T-helper 22 cell (primary cell): ENCODE results near the gene REEP3.
"Not testable (repeated sequence)": the region's sequence is repeated elsewhere in the genome, so short reads cannot be mapped to it uniquely, and the experiment has no call there.

Source experiments
- DNase-seq: peaks from one replicate; pipeline ENCODE4 v3.0.0-alpha.2; 2020; ENCODE audit warnings: low read depth

REEP3 gene

DNA sequence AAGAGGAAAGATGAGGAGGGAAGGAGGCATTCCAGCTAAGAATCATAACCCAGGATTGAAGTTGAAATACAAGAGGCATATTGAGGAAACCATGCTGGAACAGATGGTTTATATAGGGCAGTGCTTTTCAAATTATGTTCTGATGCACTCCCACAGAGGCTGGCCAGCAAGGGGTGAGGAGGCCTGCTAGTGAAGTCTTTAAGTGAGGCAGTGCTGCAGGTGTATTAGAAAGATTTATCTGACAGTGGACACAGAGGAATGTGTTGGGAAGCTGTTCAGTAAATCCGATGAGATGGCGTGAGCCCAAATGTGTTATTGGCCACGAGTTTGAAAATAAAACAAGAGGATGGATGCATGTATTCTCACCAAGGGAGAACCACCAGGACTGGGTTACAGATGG, 28.6 kb downstream of the REEP3 start:
- no peak for DNase-seq

DNA sequence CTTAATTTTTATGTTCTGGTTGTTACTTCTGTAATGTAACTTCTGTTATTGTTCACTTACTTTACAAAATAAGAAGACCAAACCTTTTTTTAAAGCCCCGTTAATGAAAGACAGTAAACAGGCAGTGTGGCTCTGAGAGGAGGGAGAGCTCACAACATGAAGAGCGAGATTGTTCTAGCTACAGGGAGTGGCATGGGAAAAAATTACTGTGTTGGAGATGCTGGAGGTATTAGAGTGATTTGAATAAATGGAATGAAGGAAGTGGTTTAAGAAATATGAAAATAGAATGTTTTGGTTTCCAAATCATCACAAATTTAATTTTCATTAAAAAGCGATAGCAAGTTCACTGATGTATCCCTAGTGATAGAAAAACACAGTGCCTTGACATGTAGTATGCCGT, 31.8 kb downstream of the REEP3 start:
- DNase-seq, result no peak

DNA sequence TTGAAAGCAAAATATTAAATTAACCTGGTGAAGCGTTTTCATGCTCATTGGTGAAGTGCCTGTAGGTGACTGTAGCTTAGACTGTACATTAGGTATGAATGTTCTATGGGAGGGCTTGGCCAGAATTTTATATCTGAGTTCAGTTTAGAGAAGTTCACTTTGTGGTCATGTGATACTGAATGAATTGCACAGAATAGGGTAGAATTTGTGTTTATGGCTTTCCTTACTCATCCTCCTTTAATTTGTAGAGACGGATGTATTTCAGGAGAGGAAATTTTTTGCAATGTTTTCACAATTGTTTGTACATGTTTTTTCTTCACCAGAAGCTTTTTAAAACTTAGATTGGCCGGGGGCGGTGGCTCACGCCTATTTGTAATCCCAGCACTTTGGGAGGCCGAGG, 32.3 kb downstream of the REEP3 start:
- DNase-seq, result no peak

DNA sequence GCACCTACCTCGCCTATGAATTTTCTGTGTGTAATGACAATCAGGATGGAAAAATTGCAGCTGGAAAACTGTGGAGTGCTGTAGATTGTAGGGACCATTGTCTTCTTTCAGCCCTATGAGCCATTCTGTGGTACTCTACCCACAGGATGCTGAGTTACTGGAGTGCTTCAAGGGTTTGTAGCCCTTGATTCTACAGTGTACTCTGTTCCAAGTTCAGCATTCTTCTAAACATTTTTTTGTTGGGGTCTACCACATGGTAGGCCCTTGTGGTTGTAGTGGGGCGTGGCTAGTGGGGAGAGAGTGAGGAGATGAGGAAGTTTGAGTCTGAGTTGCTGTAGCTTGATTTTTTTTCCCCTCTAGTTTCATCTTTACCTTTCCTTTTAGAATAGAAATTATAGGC, 33.5 kb downstream of the REEP3 start:
- DNase-seq, result peak; percentile 3

- no peak for DNase-seq
These were observed 34.1 kb downstream of the REEP3 start for GRCh38 chr10:63555330-63555729.

GRCh38 chr10:63558132-63558784, 37.1 kb downstream of the REEP3 start:
- no peak for DNase-seq

DNA sequence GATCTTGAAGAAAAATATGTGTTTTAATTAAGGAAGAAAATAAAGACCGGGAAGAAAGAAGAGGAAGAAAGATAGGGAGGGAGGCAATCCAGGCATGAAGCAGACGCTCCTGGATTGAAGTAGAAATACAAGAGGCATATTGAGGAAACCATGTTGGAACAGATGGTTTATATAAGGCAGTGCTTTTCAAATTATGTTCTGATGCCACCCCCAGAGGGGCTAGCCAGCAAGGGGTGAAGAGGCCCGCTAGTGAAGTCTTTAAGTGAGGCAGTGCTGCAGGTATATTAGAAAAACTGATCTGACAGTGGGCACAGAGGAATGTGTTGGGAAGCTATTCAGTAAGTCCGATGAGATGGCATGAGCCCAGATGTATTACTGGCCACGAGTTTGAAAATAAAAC, 40.1 kb downstream of the REEP3 start:
- no peak for DNase-seq

- DNase-seq, result no peak
These were observed 41.2 kb downstream of the REEP3 start for GRCh38 chr10:63562391-63562790.

DNA sequence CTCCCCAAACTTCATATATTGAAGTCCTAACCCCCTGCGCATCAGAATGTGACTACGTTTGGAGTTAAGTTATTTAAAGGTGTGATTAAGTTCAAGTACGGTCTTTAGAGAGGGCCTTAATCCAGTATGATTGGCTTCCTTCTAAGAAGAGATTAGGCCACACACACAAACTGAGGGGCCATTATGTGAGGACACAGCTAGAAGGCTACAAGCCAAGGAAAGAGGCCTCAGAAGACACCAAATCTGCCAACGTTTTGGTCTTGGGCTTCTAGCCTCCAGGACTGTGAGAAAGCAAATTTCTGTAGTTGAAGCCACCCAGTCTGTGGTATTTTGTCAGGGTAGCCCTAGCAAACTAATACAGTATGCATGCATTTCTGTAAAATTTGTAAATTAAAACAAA, 41.7 kb downstream of the REEP3 start:
- no peak for DNase-seq

- DNase-seq, result no peak
These were observed 42.4 kb downstream of the REEP3 start for GRCh38 chr10:63563623-63564022.

- not testable (repeated sequence) for DNase-seq
These were observed 43.5 kb downstream of the REEP3 start for GRCh38 chr10:63564731-63565130.

- DNase-seq, result no peak
These were observed 52.0 kb downstream of the REEP3 start for GRCh38 chr10:63573068-63573697.

GRCh38 chr10:63574011-63574410, 52.8 kb downstream of the REEP3 start:
- no peak for DNase-seq

DNA sequence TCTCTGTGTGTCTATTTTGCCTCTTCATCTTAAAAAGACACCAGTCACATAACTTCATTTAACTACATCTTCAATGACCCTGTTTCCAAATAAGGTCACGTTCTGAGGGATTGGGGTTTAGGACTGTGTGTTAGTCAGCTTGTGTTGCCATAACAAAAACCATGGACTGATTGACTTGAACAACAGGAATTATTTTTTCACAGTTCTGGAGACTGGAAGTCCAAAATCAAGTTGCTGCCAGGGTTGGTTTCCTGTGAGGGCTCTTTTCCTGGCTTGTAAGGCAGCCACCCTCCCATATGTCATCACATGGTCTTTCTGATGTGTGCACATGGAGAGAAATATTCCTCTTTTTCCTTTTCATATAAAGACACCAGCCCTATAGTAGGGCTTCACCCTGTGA, 55.3 kb downstream of the REEP3 start:
- DNase-seq, result no peak

DNA sequence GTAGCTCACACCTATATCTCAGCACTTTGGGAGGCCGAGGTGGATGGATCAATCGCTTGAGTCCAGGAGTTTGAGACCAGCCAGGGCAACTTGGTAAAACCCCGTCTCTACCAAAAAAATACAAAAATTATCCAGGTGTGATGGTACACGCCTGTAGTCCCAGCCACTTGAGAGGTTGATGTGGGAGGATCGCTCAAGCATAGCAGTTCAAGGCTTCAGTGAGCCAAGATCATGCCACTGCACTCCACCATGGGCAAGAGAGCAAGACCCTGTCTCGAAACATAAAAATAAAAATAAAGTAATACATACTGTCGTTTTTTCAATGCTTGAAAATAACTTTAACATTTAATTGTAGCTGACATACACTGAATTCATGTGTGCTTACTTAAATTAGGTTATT, 57.3 kb downstream of the REEP3 start:
- DNase-seq, result no peak

- DNase-seq, result no peak
These were observed 58.3 kb downstream of the REEP3 start for GRCh38 chr10:63579371-63580014.

DNA sequence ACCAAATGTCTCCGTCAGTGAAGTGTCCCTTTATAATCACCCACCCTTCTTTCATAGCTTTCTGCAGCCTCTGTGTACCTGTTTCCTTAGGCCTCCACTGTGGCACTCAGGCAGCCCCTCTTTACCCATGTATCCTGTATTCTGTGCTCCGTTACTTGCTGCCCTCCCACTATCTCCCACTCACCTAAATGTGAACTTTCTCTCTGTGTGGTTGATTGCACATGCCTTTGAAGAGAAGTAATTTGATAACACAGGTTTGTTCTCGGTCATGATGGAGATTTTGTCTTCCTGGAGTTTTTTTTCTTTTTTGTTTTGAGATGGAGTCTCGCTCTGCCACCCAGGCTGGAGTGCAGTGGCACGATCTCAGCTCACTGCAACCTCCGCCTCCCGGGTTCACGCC, 61.5 kb downstream of the REEP3 start:
- DNase-seq, result no peak

DNA sequence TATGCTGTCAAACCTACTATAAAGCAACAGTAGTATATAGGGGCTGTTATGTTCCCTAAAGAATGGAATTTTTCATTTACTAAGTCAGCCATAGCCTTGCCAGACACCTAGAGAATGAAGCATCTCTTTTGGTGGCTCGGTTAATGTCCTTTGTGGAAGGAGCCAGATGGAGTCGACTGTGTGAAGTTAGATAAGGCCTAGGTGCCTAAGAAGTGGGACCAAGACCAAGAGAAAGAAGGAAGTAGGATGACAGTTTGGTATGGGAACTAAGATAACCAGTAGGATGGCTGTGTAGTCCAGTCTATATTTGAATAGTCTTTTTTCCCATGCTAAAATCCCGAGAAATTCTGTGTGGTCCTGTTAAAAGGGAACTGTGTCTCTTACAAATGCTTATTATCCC, 62.2 kb downstream of the REEP3 start:
- DNase-seq, result no peak

GRCh38 chr10:63583909-63584724, 62.9 kb downstream of the REEP3 start:
- no peak for DNase-seq

DNA sequence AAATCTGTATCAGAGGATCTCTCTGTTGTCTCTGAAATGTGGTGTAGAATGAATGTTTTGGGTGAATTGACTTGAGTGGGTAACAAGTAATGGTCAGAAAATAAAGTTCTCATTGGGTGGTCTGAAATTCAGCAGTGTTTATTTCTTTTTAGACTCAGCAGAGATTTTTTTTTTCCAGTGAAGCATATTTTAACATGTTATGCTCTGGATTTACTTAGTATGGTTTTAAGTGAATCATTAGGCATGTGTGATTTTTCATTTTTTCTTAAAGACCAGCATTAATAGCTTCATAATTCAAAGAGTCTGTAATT, 63.5 kb downstream of the REEP3 start:
- no peak for DNase-seq

DNA sequence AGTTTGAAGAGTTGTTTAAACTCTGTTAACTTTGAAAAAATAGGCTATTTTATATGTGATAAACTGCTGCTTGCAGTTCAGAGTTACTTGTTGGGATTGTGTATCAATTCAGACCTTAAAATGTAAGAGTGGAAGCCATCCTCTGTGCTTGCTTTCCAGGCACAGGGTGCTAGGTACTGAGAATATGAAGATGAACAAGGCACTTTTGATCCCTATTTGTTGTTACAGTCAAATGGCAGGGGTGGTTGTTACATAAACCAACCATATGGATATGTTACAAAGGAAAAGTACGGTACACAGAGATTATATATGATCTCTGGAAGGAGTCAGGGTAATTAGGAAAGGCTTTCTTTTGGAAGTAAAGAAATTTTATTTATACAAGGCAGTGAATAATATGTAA, 63.8 kb downstream of the REEP3 start:
- no peak for DNase-seq

DNA sequence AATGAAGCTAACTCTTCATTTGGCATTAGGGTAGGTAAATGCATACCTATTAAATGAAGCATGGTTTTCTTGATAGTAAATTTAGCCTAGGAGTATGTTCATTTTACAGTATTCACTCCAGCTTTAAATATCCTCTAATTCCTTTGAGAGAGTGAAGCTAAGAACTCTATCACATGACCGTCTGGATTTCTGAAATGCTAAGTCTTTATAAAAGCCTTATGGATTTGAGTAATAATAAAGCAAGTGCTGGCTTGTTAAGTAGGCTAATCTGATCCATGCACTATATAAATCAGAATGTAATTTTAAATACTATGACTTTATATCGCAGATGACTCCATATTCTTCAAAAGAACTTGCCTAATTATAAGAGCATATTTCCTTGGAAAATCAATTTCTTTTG, 64.8 kb downstream of the REEP3 start:
- DNase-seq, result no peak

GRCh38 chr10:63587191-63587590, 66.0 kb downstream of the REEP3 start:
- no peak for DNase-seq
